K562 (cell line): ENCODE data around the gene ACAD8. TPM values are rescaled to one million over a fixed set of nuclear protein-coding genes. Genes with fewer than 3 reads are reported as not detected.

ENCODE experiments used
- CAMTA2 ChIP-seq: fragments of 250-450 bp; sonication (Bioruptor Pico); conservative IDR thresholded peaks from 2 replicates; pipeline ENCODE4 v1.5.1; 2022
- CBFB ChIP-seq: sonication (generic); formaldehyde crosslinking; IDR thresholded peaks from 2 replicates; pipeline ENCODE4 v1.4.0; 2020; ENCODE audit warnings: mild to moderate bottlenecking, missing genetic modification reagents
- FIP1L1 ChIP-seq: fragments of 200-400 bp; formaldehyde crosslinking; IDR thresholded peaks from 2 replicates; pipeline ENCODE4 v1.6.1; 2018; ENCODE audit warnings: mild to moderate bottlenecking, low read depth, low read length; ENCODE audit not compliant: poor library complexity, severe bottlenecking
- HDAC2 ChIP-seq: fragments of 450-650 bp; IDR thresholded peaks from 2 replicates; pipeline ENCODE4 v1.6.1; 2016; ENCODE audit warnings: mild to moderate bottlenecking
- HNRNPH1 ChIP-seq: fragments of 200-400 bp; formaldehyde crosslinking; optimal IDR thresholded peaks from 2 replicates; pipeline ENCODE3; 2017; ENCODE audit warnings: low read depth, mild to moderate bottlenecking, low read length, moderate library complexity
- PCBP1 ChIP-seq: fragments of 200-400 bp; formaldehyde crosslinking; IDR thresholded peaks from 2 replicates; pipeline ENCODE4 v1.6.1; 2018; ENCODE audit warnings: mild to moderate bottlenecking, low read depth, low read length; ENCODE audit not compliant: poor library complexity, severe bottlenecking
- PHTF2 ChIP-seq: fragments of 250-450 bp; sonication (Bioruptor Pico); IDR thresholded peaks from 2 replicates; pipeline ENCODE4 v1.5.0; 2021; ENCODE audit warnings: mild to moderate bottlenecking
- POLR2G ChIP-seq: fragments of 200-400 bp; formaldehyde crosslinking; IDR thresholded peaks from 2 replicates; pipeline ENCODE4 v1.6.1; 2017; ENCODE audit warnings: low read depth, mild to moderate bottlenecking, antibody characterized with exemption, low read length, moderate library complexity
- PTTG1 ChIP-seq: fragments of 450-650 bp; IDR thresholded peaks from 2 replicates; pipeline ENCODE4 v1.6.1; 2016; ENCODE audit warnings: low read depth, mild to moderate bottlenecking, missing genetic modification characterization, missing compliant biosample characterization
- RBBP5 ChIP-seq: fragments of 200-600 bp; sonication (generic); IDR thresholded peaks from 2 replicates; pipeline ENCODE4 v1.6.1; 2012; ENCODE audit warnings: borderline replicate concordance, mild to moderate bottlenecking, low read length, control low read depth, inconsistent platforms; ENCODE audit not compliant: insufficient read depth, poor library complexity, severe bottlenecking
- RBM25 ChIP-seq: fragments of 200-400 bp; formaldehyde crosslinking; IDR thresholded peaks from 2 replicates; pipeline ENCODE4 v1.6.1; 2018; ENCODE audit warnings: low read length, low read depth, moderate library complexity; ENCODE audit not compliant: severe bottlenecking
- RCOR1 ChIP-seq, 2 experiments: IDR thresholded peaks; 2 replicates each; pipeline ENCODE4 v1.6.1; 2012; ENCODE audit warnings: low read depth in 2 of 2, low read length in 2 of 2, borderline replicate concordance in 1 of 2, improper control_type of control experiment in 1 of 2
- SIN3B ChIP-seq: fragments of 450-650 bp; IDR thresholded peaks from 2 replicates; pipeline ENCODE4 v1.6.1; 2017; ENCODE audit warnings: low read depth, mild to moderate bottlenecking, moderate library complexity
- STAG1 ChIP-seq: sonication (generic); formaldehyde crosslinking; IDR thresholded peaks from 2 replicates; pipeline ENCODE4 v1.5.0; 2020; ENCODE audit warnings: missing genetic modification reagents, borderline replicate concordance
- STAT5A ChIP-seq: IDR thresholded peaks from 2 replicates; pipeline ENCODE4 v1.6.1; 2012; ENCODE audit warnings: low read length, inconsistent platforms, borderline replicate concordance
- ZNF175 ChIP-seq: fragments of 200-800 bp; sonication (Bioruptor generic); IDR thresholded peaks from 2 replicates; pipeline ENCODE4 v1.6.1; 2016; ENCODE audit warnings: low read depth, mild to moderate bottlenecking, missing genetic modification characterization, missing compliant biosample characterization
- ZNF217 ChIP-seq: sonication (generic); formaldehyde crosslinking; IDR thresholded peaks from 2 replicates; pipeline ENCODE4 v1.8.0; 2022; ENCODE audit warnings: mild to moderate bottlenecking, missing genetic modification reagents
- ZNF274 ChIP-seq: IDR thresholded peaks from 2 replicates; pipeline ENCODE4 v1.6.1; 2011; ENCODE audit warnings: low read depth, mild to moderate bottlenecking, low read length, moderate library complexity, borderline replicate concordance
- ZNF717 ChIP-seq: fragments of 250-450 bp; sonication (Bioruptor Pico); IDR thresholded peaks from 2 replicates; pipeline ENCODE4 v1.5.0; 2021
- ZZZ3 ChIP-seq: fragments of 450-650 bp; IDR thresholded peaks from 2 replicates; pipeline ENCODE4 v1.6.1; 2016; ENCODE audit warnings: antibody characterized with exemption, mild to moderate bottlenecking, moderate library complexity
- polyA plus RNA-seq, 8 experiments: library from polyadenylated mRNA; depleted of rRNA in 4 of 8; stranded (reverse) in 5 of 8; unstranded in 3 of 8; fragments of >200 nt; fragmentation: Nextera tagmentation in 2 of 8; fragmentation: Illumina TruSeq in 1 of 8; extraction: Ambion mirVana in 2 of 8; extraction: Trizol in 1 of 8; gene quantifications; 2 replicates each; pipeline versions ENCODE4 v1.2.1 to v1.2.3, GENCODE V29; 2011 to 2014; ENCODE audit warnings: inconsistent platforms in 1 of 8, missing spikeins in 1 of 8
- total RNA-seq, 7 experiments: library from RNA; depleted of rRNA in 6 of 7; stranded (reverse); fragments of >200 nt in 6 of 7; fragmentation: Illumina TruSeq in 2 of 7; extraction: Trizol in 2 of 7; gene quantifications; 2 replicates each; pipeline versions ENCODE4 v1.2.1 to v1.2.3, GENCODE V29; 2011 to 2021; ENCODE audit warnings: low replicate concordance in 1 of 7
- TF ChIP-seq, protein P1 (sequence below): fragments of 450-650 bp; IDR thresholded peaks from 2 replicates; pipeline ENCODE4 v1.6.1; 2016; ENCODE audit warnings: borderline replicate concordance
- TF ChIP-seq, protein P2 (sequence below): fragments of 450-650 bp; IDR thresholded peaks from 2 replicates; pipeline ENCODE4 v1.6.1; 2017; ENCODE audit warnings: antibody characterized with exemption, mild to moderate bottlenecking

The ACAD8 gene
- total and polyA plus RNA-seq, 9 of the 15 experiments (the other 6 are each of a cell fraction or from before 2014, with no cell fraction given) = 6.5 to 34.1 (median 20.1) TPM

DNA sequence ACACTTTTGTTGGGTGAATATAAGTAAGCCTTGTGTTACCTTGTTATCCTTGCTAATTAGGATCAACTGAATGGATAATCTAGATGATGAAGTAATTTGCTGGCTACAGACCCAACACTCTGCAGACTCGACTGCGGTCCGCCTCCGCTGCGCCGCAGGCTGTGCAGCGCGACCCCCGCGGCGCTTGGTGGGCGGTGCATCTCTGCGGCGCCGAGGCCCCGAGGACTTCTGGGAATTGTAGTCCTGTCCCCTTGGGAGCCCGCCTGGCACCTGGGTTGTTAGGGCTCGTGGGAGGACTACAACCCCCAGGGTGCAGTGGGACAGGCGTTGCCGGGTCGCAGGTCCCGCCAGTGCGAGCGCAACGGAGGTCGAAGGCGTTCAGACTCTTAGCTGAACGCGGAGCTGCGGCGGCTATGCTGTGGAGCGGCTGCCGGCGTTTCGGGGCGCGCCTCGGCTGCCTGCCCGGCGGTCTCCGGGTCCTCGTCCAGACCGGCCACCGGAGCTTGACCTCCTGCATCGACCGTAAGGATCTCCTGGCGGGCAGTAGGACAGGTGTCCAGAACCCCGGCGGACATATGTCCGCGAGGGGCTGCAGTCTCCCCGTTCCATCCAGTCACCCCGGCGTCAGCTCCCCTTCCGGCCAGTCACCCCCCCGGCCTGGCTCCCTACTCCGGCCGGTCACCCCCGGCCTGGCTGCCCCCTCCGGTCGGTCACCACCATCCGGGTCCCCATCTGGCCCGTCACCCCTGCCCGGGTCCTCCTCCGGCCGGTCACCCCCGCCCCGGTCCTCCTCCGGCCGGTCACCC lies at the start of gene ACAD8, which contains the start of gene THYN1 (continued):
- TF ChIP-seq, protein P1, sequence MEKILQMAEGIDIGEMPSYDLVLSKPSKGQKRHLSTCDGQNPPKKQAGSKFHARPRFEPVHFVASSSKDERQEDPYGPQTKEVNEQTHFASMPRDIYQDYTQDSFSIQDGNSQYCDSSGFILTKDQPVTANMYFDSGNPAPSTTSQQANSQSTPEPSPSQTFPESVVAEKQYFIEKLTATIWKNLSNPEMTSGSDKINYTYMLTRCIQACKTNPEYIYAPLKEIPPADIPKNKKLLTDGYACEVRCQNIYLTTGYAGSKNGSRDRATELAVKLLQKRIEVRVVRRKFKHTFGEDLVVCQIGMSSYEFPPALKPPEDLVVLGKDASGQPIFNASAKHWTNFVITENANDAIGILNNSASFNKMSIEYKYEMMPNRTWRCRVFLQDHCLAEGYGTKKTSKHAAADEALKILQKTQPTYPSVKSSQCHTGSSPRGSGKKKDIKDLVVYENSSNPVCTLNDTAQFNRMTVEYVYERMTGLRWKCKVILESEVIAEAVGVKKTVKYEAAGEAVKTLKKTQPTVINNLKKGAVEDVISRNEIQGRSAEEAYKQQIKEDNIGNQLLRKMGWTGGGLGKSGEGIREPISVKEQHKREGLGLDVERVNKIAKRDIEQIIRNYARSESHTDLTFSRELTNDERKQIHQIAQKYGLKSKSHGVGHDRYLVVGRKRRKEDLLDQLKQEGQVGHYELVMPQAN = 0 out of 2 replicates have a peak, but pooled peaks have one; percentile 28
- TF ChIP-seq CAMTA2 (no peak), ZZZ3 (no peak), SIN3B (no peak; the same call in 1 of the 2 replicates), RCOR1 (IDR thresholded peaks at IDR 0.05; ENCODE audit: borderline replicate concordance in 1 of 2, low read depth in 2 of 2, low read length in 2 of 2) (no peak; a peak in 1 of 4 replicates), ZNF217 (CRISPR knock-in tag) (no peak), PCBP1 (peak; percentile 42), ZNF274 (no peak), RBBP5 (peak; percentile 73), STAT5A (no peak), FIP1L1 (no peak), POLR2G (peak; percentile 92), PTTG1 (no peak), HDAC2 (peak; percentile 37; the same call in 1 of the 2 replicates), ZNF717 (no peak), CBFB (no peak), ZNF175 (peak; percentile 52; the same call in 1 of the 2 replicates), RBM25 (no peak), PHTF2 (no peak), STAG1 (CRISPR knock-in tag) (no peak), HNRNPH1 (no peak)
- TF ChIP-seq, protein P2, sequence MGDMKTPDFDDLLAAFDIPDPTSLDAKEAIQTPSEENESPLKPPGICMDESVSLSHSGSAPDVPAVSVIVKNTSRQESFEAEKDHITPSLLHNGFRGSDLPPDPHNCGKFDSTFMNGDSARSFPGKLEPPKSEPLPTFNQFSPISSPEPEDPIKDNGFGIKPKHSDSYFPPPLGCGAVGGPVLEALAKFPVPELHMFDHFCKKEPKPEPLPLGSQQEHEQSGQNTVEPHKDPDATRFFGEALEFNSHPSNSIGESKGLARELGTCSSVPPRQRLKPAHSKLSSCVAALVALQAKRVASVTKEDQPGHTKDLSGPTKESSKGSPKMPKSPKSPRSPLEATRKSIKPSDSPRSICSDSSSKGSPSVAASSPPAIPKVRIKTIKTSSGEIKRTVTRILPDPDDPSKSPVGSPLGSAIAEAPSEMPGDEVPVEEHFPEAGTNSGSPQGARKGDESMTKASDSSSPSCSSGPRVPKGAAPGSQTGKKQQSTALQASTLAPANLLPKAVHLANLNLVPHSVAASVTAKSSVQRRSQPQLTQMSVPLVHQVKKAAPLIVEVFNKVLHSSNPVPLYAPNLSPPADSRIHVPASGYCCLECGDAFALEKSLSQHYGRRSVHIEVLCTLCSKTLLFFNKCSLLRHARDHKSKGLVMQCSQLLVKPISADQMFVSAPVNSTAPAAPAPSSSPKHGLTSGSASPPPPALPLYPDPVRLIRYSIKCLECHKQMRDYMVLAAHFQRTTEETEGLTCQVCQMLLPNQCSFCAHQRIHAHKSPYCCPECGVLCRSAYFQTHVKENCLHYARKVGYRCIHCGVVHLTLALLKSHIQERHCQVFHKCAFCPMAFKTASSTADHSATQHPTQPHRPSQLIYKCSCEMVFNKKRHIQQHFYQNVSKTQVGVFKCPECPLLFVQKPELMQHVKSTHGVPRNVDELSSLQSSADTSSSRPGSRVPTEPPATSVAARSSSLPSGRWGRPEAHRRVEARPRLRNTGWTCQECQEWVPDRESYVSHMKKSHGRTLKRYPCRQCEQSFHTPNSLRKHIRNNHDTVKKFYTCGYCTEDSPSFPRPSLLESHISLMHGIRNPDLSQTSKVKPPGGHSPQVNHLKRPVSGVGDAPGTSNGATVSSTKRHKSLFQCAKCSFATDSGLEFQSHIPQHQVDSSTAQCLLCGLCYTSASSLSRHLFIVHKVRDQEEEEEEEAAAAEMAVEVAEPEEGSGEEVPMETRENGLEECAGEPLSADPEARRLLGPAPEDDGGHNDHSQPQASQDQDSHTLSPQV = no peak
